Stomach (tissue), 4 donors: ENCODE data around the gene GRB10.

Source experiments
- POLR2A ChIP-seq, 4 donors: fragments of 450-650 bp; IDR thresholded peaks; one replicate each; pipeline ENCODE4 v1.6.1; 2016; ENCODE audit warnings: antibody characterized with exemption in 4 of 4, control low read depth in 2 of 4, mild to moderate bottlenecking in 1 of 4, moderate library complexity in 1 of 4
- POLR2AphosphoS5 ChIP-seq, 3 donors: sonication (generic); formaldehyde crosslinking; IDR thresholded peaks; one replicate each; pipeline ENCODE4 v1.6.1; 2016; ENCODE audit warnings: antibody characterized with exemption in 3 of 3
- TF ChIP-seq, protein P1 (sequence below), 7 experiments: fragments of 450-650 bp in 4 of 7; fragments of 200-600 bp in 3 of 7; sonication (generic) in 3 of 7; IDR thresholded peaks; one replicate each; pipeline ENCODE4 v1.5.1; 2016 to 2019; ENCODE audit warnings: antibody characterized with exemption in 7 of 7, control low read depth in 2 of 7, mild to moderate bottlenecking in 1 of 7

DNA sequence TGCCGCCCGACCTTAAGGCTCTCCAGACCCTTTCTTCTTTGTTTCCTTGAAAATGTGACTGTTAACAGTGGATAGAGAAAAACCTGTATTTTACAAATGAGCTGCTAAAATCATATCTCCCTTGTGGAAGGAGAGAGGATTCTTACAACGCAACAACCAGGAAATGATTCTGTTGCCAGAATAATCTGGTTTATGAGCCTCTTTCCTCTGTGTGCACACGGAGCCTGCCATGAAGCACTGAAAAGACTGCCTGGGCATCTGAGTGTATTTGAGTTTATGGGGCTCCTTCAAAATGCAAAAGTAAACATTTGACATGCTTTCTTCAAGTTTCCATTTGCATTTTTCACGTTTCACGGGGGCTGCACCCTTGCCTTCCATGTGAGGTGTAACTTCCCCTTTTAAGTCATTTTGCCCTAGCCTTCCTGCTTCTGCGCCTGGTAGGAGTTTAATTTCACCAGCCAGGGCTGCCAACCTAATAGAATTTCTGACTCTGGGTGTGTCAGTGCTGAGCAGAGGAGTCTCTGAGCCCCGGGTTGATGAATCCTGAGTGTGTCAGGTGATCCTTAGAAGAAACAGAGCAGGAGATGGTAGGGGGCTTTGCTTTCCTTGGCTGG lies 101.2 kb downstream of the GRB10 start:
- TF ChIP-seq, protein P1, sequence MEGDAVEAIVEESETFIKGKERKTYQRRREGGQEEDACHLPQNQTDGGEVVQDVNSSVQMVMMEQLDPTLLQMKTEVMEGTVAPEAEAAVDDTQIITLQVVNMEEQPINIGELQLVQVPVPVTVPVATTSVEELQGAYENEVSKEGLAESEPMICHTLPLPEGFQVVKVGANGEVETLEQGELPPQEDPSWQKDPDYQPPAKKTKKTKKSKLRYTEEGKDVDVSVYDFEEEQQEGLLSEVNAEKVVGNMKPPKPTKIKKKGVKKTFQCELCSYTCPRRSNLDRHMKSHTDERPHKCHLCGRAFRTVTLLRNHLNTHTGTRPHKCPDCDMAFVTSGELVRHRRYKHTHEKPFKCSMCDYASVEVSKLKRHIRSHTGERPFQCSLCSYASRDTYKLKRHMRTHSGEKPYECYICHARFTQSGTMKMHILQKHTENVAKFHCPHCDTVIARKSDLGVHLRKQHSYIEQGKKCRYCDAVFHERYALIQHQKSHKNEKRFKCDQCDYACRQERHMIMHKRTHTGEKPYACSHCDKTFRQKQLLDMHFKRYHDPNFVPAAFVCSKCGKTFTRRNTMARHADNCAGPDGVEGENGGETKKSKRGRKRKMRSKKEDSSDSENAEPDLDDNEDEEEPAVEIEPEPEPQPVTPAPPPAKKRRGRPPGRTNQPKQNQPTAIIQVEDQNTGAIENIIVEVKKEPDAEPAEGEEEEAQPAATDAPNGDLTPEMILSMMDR (IDR thresholded peaks at IDR 0.05): no peak
- TF ChIP-seq POLR2AphosphoS5 (IDR thresholded peaks at IDR 0.05): no peak
- TF ChIP-seq POLR2A (IDR thresholded peaks at IDR 0.05): no peak
